ENCODE data around the gene SOX9.

- TF ChIP-seq POLR2A (IDR thresholded peaks at IDR 0.05) (peak in 1 of 2 donors; percentile 51), CTCF (IDR thresholded peaks at IDR 0.05) (peak in 2 of 6 experiments; percentile 26)
Measured at GRCh38 chr17:72151565-72152386, 31.0 kb downstream of the SOX9 start.

Data from thyroid gland (tissue), 4 donors.